Mucosa of descending colon (tissue), 3 donors: ENCODE data around the gene TGM4. TPM values are rescaled to one million over a fixed set of nuclear protein-coding genes. Genes with fewer than 3 reads are reported as not detected.

Source experiments
- ATAC-seq: fragments of 200-7000 bp; cut with Tn5 transposase; one replicate; pipeline ENCODE4 v1.9.1; 2020; ENCODE audit warnings: mild to moderate bottlenecking, moderate library complexity
- DNase-seq, 3 donors: peaks; one replicate each; pipeline ENCODE4 v3.0.0-alpha.2; 2020
- H3K36me3 ChIP-seq: fragments of 200-600 bp; one replicate; pipeline ENCODE4 v1.8.0; 2021; ENCODE audit warnings: low read depth, mild to moderate bottlenecking
- H3K4me1 ChIP-seq: fragments of 200-600 bp; one replicate; pipeline ENCODE4 v1.8.0; 2021; ENCODE audit warnings: low read depth, mild to moderate bottlenecking
- H3K4me3 ChIP-seq: fragments of 200-600 bp; one replicate; pipeline ENCODE4 v1.8.0; 2021; ENCODE audit warnings: mild to moderate bottlenecking
- H3K9me3 ChIP-seq: fragments of 200-600 bp; one replicate; pipeline ENCODE4 v1.8.0; 2021; ENCODE audit warnings: mild to moderate bottlenecking
- intact Hi-C, 2 donors: fragments of 100-400 bp; cut with DNase I in 1 of 2; cut with micrococcal nuclease in 1 of 2; formaldehyde crosslinking; loops; one replicate each; pipeline versions ENCODE4 v1.11.0 to v1.11.1; 2022; cut with DNase I, micrococcal nuclease
- total RNA-seq, 3 donors: library from RNA; stranded (reverse); fragmentation: NEBNext Ultra II Directional in 2 of 3; extraction: Animal tissue kit (Norgen Biotek cat#: 25700) in 2 of 3; gene quantifications; one replicate each; pipeline versions ENCODE4 v1.2.1 to v1.2.4, GENCODE V29; 2021 to 2023
- TF ChIP-seq, protein P1 (sequence below): fragments of 200-600 bp; IDR thresholded peaks from one replicate; pipeline ENCODE4 v1.8.0; 2022; ENCODE audit warnings: antibody characterized with exemption, mild to moderate bottlenecking
- donor health status: DM: no; HTN: no; CAD: no; lungs with moderate emphysema.
- donor health status: DM: no; HTN: no; CAD: no.
- donor health status: DM: no; HTN: yes; CAD: no.

Gene TGM4
- total RNA-seq, 3 donors from 2014 or later: not detected

DNA sequence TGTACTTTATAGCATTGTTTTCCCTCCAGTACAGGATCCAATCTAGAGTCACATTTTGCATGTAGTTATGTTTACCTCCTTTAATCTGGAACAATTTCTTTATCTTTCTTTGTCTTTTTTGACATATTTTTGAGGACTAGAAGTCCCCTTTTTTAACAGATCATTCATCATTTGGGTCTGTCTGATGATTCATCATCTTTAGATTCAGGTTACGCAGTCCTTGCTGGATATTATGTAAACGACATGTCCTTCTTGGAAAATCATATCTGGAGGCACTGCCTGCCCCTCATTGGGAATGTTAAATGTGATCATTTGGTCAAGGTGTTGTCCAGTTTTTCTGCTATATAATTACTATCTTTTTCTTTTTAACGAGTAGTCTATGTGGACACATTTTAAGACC, 18.3 kb downstream of the TGM4 start:
- Histone ChIP-seq H3K36me3 (no peaks in the 10 kb centered on the region), H3K9me3 (no peaks in the 10 kb centered on the region), H3K4me3 (no peak overlapping the region), H3K4me1 (no peaks in the 10 kb centered on the region)
- DNase-seq (no peak), ATAC-seq (no peak)
- TF ChIP-seq, protein P1, sequence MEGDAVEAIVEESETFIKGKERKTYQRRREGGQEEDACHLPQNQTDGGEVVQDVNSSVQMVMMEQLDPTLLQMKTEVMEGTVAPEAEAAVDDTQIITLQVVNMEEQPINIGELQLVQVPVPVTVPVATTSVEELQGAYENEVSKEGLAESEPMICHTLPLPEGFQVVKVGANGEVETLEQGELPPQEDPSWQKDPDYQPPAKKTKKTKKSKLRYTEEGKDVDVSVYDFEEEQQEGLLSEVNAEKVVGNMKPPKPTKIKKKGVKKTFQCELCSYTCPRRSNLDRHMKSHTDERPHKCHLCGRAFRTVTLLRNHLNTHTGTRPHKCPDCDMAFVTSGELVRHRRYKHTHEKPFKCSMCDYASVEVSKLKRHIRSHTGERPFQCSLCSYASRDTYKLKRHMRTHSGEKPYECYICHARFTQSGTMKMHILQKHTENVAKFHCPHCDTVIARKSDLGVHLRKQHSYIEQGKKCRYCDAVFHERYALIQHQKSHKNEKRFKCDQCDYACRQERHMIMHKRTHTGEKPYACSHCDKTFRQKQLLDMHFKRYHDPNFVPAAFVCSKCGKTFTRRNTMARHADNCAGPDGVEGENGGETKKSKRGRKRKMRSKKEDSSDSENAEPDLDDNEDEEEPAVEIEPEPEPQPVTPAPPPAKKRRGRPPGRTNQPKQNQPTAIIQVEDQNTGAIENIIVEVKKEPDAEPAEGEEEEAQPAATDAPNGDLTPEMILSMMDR: no peak
- intact Hi-C loops: no loop called here

DNA sequence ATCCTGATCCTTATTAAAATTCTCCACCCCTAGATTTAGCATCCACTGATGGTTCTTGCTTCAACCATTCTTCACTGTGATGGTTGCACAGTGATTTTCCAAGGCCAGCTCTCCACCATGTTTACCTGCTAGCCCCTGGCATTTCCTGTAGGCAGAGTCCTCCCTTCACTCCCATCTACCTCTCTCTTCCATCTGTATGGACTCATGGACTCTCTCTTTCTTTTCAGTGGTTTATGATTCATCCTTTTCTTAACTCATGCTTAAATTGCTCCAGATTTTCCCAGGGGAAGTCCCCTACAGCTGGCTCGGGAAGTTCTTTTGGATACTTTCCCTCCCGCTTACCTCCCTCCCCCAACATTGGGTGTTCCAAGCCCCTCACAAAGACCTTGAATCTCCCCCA, 18.7 kb downstream of the TGM4 start:
- no peaks in the 10 kb centered on the region for H3K9me3 ChIP-seq
- no peaks in the 10 kb centered on the region for H3K36me3 ChIP-seq
- TF ChIP-seq, protein P1: no peak
- intact Hi-C loops: no loop called here
- ATAC-seq (no peak), DNase-seq (no peak)
- H3K4me1 ChIP-seq: no peaks in the 10 kb centered on the region
- no peak overlapping the region for H3K4me3 ChIP-seq

GRCh38 chr3:44894485-44894884, 20.1 kb downstream of the TGM4 start:
- Histone ChIP-seq H3K4me3 (no peak overlapping the region), H3K9me3 (no peaks in the 10 kb centered on the region), H3K36me3 (no peaks in the 10 kb centered on the region), H3K4me1 (no peaks in the 10 kb centered on the region)
- TF ChIP-seq, protein P1: no peak
- ATAC-seq (no peak), DNase-seq (no peak)
- intact Hi-C loops: no loop called here

DNA sequence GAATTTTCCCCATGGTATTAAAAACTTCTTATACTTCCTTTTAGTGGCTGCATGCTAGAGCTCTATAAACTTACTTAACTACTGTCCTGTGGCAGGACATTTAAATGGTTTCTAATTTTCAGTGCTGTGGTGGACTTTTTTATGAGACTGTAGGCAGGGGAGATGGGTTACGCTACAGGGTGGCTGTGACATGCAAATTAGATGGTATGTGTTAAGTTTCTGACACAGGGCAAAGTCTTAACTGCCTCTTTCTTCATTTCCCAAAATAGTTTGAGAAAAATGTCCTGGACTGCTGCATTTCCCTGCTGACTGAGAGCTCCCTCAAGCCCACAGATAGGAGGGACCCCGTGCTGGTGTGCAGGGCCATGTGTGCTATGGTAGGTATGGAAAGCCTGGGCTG, 22.0 kb downstream of the TGM4 start:
- ATAC-seq: no peak
- Histone ChIP-seq H3K9me3 (no peaks in the 10 kb centered on the region), H3K4me3 (no peak overlapping the region), H3K4me1 (no peaks in the 10 kb centered on the region), H3K36me3 (no peaks in the 10 kb centered on the region)
- intact Hi-C loops: no loop called here
- TF ChIP-seq, protein P1: no peak
- no peak for DNase-seq

DNA sequence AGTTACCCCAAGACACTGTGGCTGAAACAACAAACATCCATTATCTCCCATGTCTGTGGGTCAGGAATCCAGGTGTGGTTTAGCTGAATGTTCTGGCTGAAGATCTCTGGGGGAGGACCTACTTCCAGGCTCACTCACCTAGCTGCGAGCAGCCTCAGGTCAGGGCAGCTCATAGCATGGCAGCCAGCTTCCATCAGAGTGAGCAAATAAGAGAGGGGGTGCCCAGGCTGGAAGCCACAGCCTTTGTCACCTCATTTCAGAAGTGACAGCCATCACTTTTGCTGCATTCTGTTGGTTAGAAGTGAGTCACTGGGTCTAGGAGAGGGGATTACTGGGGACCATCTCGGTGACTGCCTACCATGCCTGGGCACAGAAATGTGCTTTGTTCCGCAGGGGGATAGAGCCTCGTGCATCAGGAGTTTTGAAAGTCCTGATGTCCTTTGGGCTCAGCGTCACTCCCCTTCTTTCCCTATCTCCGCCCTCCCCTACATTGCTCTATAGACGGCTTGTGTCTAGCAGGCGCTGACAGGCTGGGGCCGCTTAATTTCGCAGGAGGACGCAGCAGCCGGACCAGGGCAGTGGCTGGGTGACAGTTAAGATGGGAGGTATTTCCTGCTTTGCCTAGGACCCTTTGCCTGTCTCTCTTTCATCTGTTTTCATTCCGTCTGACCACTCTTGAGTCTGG, 25.4 kb downstream of the TGM4 start:
- H3K4me3 ChIP-seq: no peak overlapping the region
- intact Hi-C loops: no loop called here
- no peaks in the 10 kb centered on the region for H3K9me3 ChIP-seq
- TF ChIP-seq, protein P1: no peak
- H3K4me1 ChIP-seq: no peaks in the 10 kb centered on the region
- DNase-seq (no peak), ATAC-seq (no peak)
- H3K36me3 ChIP-seq: no peaks in the 10 kb centered on the region

DNA sequence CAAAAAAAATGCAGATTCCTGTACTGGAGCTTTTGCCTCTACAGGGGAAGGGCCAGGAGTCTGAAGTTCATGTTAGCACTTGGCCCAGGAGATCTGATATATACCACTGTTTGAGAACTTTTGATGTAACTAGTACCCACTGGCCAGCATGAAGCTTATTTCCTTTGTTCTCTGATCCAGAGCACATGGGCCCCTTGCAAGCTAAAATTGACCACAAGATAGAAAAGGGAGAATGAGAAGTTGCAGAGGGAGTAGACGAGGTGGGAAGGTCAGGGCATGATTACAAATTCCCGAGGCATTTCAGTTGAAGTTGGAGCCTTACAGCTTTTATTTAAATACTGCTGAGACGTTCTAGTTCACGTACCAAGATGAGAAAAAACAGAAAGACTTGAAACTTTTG, 28.2 kb downstream of the TGM4 start:
- Histone ChIP-seq H3K4me3 (no peak overlapping the region), H3K4me1 (no peaks in the 10 kb centered on the region), H3K9me3 (no peaks in the 10 kb centered on the region), H3K36me3 (no peaks in the 10 kb centered on the region)
- DNase-seq (no peak), ATAC-seq (no peak)
- intact Hi-C loops: no loop called here
- TF ChIP-seq, protein P1: no peak
